ENCODE measurements around the gene PRKAG3.

Gene PRKAG3

DNA sequence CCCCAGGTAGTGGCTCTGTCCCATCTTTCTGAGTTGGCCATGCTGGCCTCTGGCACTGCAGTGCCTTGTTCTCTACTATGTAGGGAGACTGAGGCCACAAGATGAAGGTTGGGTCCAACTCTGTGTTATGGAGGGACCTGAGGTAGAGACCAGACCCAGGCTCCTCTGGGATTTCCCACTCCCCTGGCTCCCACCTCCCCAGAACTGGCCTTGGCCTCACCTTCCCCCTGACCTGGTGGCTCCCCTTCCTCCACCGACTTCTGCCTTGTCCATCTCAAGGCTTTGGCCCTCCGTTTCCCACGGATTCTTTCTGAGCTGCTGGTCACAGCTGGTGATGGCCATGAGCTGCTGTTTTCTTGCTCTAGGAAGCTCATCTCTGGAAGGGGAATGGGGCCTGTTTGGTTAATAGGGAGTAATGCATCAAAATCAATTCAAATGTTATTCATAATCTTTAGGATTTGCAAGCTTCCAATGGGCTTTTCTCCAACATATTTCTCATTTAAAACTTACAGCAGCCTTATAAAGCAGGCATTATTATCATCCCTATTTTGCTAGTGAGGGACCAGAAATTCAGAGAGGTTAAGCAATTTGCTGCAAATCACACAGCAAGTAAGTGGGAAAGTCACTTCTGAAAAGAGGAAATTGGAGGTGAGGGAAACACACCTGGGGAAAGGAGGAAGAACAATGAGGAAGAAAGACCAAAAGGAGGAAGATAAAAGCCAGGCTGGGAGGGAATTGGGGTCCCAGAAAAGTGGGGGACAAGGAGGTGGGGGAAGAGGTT, 887 bp downstream of the PRKAG3 start:
- TF ChIP-seq, protein P1, sequence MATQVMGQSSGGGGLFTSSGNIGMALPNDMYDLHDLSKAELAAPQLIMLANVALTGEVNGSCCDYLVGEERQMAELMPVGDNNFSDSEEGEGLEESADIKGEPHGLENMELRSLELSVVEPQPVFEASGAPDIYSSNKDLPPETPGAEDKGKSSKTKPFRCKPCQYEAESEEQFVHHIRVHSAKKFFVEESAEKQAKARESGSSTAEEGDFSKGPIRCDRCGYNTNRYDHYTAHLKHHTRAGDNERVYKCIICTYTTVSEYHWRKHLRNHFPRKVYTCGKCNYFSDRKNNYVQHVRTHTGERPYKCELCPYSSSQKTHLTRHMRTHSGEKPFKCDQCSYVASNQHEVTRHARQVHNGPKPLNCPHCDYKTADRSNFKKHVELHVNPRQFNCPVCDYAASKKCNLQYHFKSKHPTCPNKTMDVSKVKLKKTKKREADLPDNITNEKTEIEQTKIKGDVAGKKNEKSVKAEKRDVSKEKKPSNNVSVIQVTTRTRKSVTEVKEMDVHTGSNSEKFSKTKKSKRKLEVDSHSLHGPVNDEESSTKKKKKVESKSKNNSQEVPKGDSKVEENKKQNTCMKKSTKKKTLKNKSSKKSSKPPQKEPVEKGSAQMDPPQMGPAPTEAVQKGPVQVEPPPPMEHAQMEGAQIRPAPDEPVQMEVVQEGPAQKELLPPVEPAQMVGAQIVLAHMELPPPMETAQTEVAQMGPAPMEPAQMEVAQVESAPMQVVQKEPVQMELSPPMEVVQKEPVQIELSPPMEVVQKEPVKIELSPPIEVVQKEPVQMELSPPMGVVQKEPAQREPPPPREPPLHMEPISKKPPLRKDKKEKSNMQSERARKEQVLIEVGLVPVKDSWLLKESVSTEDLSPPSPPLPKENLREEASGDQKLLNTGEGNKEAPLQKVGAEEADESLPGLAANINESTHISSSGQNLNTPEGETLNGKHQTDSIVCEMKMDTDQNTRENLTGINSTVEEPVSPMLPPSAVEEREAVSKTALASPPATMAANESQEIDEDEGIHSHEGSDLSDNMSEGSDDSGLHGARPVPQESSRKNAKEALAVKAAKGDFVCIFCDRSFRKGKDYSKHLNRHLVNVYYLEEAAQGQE (IDR thresholded peaks at IDR 0.05; ENCODE audit: low read depth) = no peak
- no peak for TF ChIP-seq CEBPB (IDR thresholded peaks at IDR 0.05)
- TF ChIP-seq, protein P2, sequence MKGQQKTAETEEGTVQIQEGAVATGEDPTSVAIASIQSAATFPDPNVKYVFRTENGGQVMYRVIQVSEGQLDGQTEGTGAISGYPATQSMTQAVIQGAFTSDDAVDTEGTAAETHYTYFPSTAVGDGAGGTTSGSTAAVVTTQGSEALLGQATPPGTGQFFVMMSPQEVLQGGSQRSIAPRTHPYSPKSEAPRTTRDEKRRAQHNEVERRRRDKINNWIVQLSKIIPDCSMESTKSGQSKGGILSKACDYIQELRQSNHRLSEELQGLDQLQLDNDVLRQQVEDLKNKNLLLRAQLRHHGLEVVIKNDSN (IDR thresholded peaks at IDR 0.05) = no peak
- TF ChIP-seq CREB1 (IDR thresholded peaks at IDR 0.05; ENCODE audit: low read depth) = no peak
- TF ChIP-seq, protein P3, sequence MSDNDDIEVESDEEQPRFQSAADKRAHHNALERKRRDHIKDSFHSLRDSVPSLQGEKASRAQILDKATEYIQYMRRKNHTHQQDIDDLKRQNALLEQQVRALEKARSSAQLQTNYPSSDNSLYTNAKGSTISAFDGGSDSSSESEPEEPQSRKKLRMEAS (IDR thresholded peaks at IDR 0.05) = no peak
- no peak for TF ChIP-seq YY1 (IDR thresholded peaks at IDR 0.05; ENCODE audit: low read depth)
- TF ChIP-seq RAD21 (IDR thresholded peaks at IDR 0.05; ENCODE audit: low read depth) = no peak

DNA sequence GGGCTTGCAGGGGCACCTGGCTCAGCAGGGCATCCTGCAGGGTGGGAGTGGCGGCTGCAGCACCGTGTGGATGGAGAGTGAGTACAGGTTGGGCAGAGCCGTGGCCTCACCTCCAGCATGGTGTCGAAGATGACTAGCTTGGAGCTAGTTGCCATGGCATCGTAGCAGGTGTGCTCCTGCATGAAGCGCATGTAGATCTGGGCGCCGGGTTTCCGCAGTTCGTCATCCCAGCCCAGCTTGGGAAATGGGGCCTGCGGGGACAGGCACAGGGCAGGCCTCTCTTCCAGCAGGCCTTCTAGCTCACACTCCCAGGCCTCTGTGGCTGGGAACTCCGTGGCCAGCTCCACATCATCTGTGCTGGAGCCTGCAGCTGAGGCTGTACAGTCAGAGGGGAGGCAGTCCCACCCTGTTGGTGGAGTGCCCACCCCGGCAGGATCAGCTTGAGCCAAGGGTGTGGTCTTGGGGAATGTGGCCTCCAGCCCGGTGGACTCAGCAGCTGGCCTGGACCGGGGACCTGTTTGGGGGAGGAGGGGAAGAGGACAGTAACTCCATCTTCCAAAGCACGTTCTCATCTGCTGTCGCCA, 1.6 kb downstream of the PRKAG3 start:
- TF ChIP-seq, protein P3 (IDR thresholded peaks at IDR 0.05) = no peak
- TF ChIP-seq NFIC (IDR thresholded peaks at IDR 0.05) (no peak), ZBTB7A (IDR thresholded peaks at IDR 0.05; ENCODE audit: low read depth) (no peak), CREB1 (IDR thresholded peaks at IDR 0.05; ENCODE audit: low read depth) (no peak), TCF12 (IDR thresholded peaks at IDR 0.05; ENCODE audit: low read depth) (no peak), EGR1 (IDR thresholded peaks at IDR 0.05) (no peak), CEBPB (IDR thresholded peaks at IDR 0.05) (no peak), FOXM1 (IDR thresholded peaks at IDR 0.05; ENCODE audit: borderline replicate concordance, low read depth) (no peak), RAD21 (IDR thresholded peaks at IDR 0.05; ENCODE audit: low read depth) (no peak), TEAD4 (IDR thresholded peaks at IDR 0.05) (no peak), TAF1 (IDR thresholded peaks at IDR 0.05; ENCODE audit: low read depth) (no peak), YY1 (IDR thresholded peaks at IDR 0.05; ENCODE audit: low read depth) (no peak)
- TF ChIP-seq, protein P1 (IDR thresholded peaks at IDR 0.05; ENCODE audit: low read depth) = no peak
- TF ChIP-seq, protein P2 (IDR thresholded peaks at IDR 0.05) = no peak

DNA sequence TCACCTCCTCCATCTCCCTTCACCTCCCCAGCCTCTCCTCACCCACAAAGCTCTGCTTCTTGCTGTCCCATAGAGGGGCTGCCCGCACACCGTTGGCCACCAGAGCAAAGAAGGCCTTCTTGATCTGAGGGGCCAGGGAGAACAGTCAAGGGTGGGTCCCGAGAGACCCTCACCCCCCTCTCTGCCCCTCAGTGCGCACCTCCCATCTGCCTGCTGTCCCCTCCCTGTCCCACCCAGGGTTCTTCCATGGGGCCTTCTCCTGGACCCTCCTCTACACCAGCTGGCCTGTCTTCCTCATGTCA, 3.2 kb downstream of the PRKAG3 start:
- TF ChIP-seq CREB1 (IDR thresholded peaks at IDR 0.05; ENCODE audit: low read depth) (no peak), EP300 (IDR thresholded peaks at IDR 0.05; ENCODE audit: borderline replicate concordance) (no peak), ZBTB7A (IDR thresholded peaks at IDR 0.05; ENCODE audit: low read depth) (no peak), FOXM1 (IDR thresholded peaks at IDR 0.05; ENCODE audit: borderline replicate concordance, low read depth) (no peak), YY1 (IDR thresholded peaks at IDR 0.05; ENCODE audit: low read depth) (no peak), TAF1 (IDR thresholded peaks at IDR 0.05; ENCODE audit: low read depth) (no peak), RAD21 (IDR thresholded peaks at IDR 0.05; ENCODE audit: low read depth) (no peak), NFIC (IDR thresholded peaks at IDR 0.05) (no peak), TCF12 (IDR thresholded peaks at IDR 0.05; ENCODE audit: low read depth) (no peak), EGR1 (IDR thresholded peaks at IDR 0.05) (no peak)
- TF ChIP-seq, protein P1 (IDR thresholded peaks at IDR 0.05; ENCODE audit: low read depth) = no peak
- TF ChIP-seq, protein P2 (IDR thresholded peaks at IDR 0.05) = no peak
